SK-N-SH treated with all-trans-retinoic acid at 6 μM for 48 hours (cell line): ENCODE data around the gene LRRC38.

ENCODE experiments used
- ARNTL ChIP-seq: fragments of 450-650 bp; formaldehyde crosslinking; IDR thresholded peaks from 2 replicates; pipeline ENCODE4 v1.5.0; 2020; ENCODE audit warnings: low read depth, mild to moderate bottlenecking, moderate library complexity, borderline replicate concordance
- CSDC2 ChIP-seq: fragments of 250-450 bp; sonication (Bioruptor Pico); IDR thresholded peaks from 2 replicates; pipeline ENCODE4 v1.5.0; 2020; ENCODE audit warnings: mild to moderate bottlenecking, moderate library complexity
- ISL1 ChIP-seq: fragments of 250-450 bp; sonication (Bioruptor Pico); IDR thresholded peaks from 2 replicates; pipeline ENCODE4 v2.1.2; 2022; ENCODE audit warnings: mild to moderate bottlenecking, moderate library complexity
- PPARA ChIP-seq: fragments of 250-450 bp; sonication (Bioruptor Pico); IDR thresholded peaks from 2 replicates; pipeline ENCODE4 v1.5.0; 2020; ENCODE audit warnings: mild to moderate bottlenecking, borderline replicate concordance
- SNAI2 ChIP-seq: fragments of 250-450 bp; sonication (Bioruptor Pico); IDR thresholded peaks from 2 replicates; pipeline ENCODE4 v1.5.0; 2020; ENCODE audit warnings: mild to moderate bottlenecking, moderate library complexity
- ZC3H10 ChIP-seq: fragments of 250-450 bp; sonication (Bioruptor Pico); IDR thresholded peaks from 2 replicates; pipeline ENCODE4 v1.5.1; 2021; ENCODE audit warnings: mild to moderate bottlenecking, moderate library complexity
- ZFP3 ChIP-seq: fragments of 250-450 bp; sonication (Bioruptor Pico); IDR thresholded peaks from 2 replicates; pipeline ENCODE4 v1.5.0; 2020; ENCODE audit warnings: mild to moderate bottlenecking, moderate library complexity
- ZFP30 ChIP-seq: fragments of 450-650 bp; formaldehyde crosslinking; IDR thresholded peaks from 2 replicates; pipeline ENCODE4 v1.5.0; 2022; ENCODE audit warnings: mild to moderate bottlenecking, moderate library complexity
- ZNF70 ChIP-seq: fragments of 450-650 bp; formaldehyde crosslinking; IDR thresholded peaks from 2 replicates; pipeline ENCODE4 v1.5.0; 2020; ENCODE audit warnings: mild to moderate bottlenecking, moderate library complexity
- TF ChIP-seq, protein P1 (sequence below): fragments of 250-450 bp; sonication (Bioruptor Pico); IDR thresholded peaks from 2 replicates; pipeline ENCODE4 v1.5.1; 2021; ENCODE audit warnings: mild to moderate bottlenecking, moderate library complexity
- TF ChIP-seq, protein P2 (sequence below): fragments of 250-450 bp; sonication (Bioruptor Pico); IDR thresholded peaks from 2 replicates; pipeline ENCODE4 v1.8.0; 2020; ENCODE audit warnings: mild to moderate bottlenecking, moderate library complexity, borderline replicate concordance
- TF ChIP-seq, protein P3 (sequence below): fragments of 250-450 bp; sonication (Bioruptor Pico); IDR thresholded peaks from 2 replicates; pipeline ENCODE4 v1.5.1; 2020; ENCODE audit warnings: low read depth, mild to moderate bottlenecking, moderate library complexity

DNA sequence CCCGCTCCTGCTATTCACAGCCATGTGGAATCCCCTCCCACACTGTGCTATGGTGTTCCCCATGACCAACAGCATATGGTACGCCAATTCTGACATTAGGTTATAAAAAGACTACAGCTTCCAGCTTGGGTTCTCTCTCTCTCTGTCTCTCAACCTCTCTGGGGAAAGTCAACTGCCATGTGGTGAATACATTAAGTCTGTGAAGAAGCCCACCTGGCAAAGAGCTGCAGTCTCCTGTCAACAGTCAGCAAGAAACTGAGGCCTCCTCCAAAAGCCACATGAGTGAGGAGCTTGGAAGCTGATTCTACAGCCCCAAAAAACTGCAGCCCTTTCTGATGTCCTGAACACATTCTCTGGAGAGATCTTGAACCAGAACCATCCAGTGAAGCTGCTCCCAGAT is 25.0 kb upstream of the LRRC38 start:
- TF ChIP-seq, protein P1, sequence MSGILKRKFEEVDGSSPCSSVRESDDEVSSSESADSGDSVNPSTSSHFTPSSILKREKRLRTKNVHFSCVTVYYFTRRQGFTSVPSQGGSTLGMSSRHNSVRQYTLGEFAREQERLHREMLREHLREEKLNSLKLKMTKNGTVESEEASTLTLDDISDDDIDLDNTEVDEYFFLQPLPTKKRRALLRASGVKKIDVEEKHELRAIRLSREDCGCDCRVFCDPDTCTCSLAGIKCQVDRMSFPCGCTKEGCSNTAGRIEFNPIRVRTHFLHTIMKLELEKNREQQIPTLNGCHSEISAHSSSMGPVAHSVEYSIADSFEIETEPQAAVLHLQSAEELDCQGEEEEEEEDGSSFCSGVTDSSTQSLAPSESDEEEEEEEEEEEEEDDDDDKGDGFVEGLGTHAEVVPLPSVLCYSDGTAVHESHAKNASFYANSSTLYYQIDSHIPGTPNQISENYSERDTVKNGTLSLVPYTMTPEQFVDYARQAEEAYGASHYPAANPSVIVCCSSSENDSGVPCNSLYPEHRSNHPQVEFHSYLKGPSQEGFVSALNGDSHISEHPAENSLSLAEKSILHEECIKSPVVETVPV (CRISPR knock-in tag) = no peak
- no peak for TF ChIP-seq SNAI2 (CRISPR knock-in tag)
- no peak for TF ChIP-seq ZFP3 (CRISPR knock-in tag)
- TF ChIP-seq, protein P2, sequence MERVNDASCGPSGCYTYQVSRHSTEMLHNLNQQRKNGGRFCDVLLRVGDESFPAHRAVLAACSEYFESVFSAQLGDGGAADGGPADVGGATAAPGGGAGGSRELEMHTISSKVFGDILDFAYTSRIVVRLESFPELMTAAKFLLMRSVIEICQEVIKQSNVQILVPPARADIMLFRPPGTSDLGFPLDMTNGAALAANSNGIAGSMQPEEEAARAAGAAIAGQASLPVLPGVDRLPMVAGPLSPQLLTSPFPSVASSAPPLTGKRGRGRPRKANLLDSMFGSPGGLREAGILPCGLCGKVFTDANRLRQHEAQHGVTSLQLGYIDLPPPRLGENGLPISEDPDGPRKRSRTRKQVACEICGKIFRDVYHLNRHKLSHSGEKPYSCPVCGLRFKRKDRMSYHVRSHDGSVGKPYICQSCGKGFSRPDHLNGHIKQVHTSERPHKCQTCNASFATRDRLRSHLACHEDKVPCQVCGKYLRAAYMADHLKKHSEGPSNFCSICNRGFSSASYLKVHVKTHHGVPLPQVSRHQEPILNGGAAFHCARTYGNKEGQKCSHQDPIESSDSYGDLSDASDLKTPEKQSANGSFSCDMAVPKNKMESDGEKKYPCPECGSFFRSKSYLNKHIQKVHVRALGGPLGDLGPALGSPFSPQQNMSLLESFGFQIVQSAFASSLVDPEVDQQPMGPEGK (CRISPR knock-in tag) = no peak
- TF ChIP-seq ZC3H10 = no peak
- TF ChIP-seq, protein P3, sequence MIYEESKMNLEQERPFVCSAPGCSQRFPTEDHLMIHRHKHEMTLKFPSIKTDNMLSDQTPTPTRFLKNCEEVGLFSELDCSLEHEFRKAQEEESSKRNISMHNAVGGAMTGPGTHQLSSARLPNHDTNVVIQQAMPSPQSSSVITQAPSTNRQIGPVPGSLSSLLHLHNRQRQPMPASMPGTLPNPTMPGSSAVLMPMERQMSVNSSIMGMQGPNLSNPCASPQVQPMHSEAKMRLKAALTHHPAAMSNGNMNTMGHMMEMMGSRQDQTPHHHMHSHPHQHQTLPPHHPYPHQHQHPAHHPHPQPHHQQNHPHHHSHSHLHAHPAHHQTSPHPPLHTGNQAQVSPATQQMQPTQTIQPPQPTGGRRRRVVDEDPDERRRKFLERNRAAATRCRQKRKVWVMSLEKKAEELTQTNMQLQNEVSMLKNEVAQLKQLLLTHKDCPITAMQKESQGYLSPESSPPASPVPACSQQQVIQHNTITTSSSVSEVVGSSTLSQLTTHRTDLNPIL (CRISPR knock-in tag) = no peak
- no peak for TF ChIP-seq PPARA (CRISPR knock-in tag)
- TF ChIP-seq ISL1 = no peak
- no peak for TF ChIP-seq ZFP30 (CRISPR knock-in tag)
- no peak for TF ChIP-seq CSDC2 (CRISPR knock-in tag)
- TF ChIP-seq ZNF70 (CRISPR knock-in tag) = no peak
- TF ChIP-seq ARNTL (CRISPR knock-in tag) = no peak
